SK-N-SH treated with all-trans-retinoic acid at 6 μM for 48 hours (cell line): Measurements from ENCODE around the gene YDJC.

ENCODE experiments used
- ATAC-seq: fragments of 200-7000 bp; cut with Tn5 transposase; 3 replicates; pipeline ENCODE4 v1.9.1; 2020; ENCODE audit warnings: mild to moderate bottlenecking, moderate library complexity
- ARNTL ChIP-seq: fragments of 450-650 bp; formaldehyde crosslinking; IDR thresholded peaks from 2 replicates; pipeline ENCODE4 v1.5.0; 2020; ENCODE audit warnings: low read depth, mild to moderate bottlenecking, moderate library complexity, borderline replicate concordance
- BACH2 ChIP-seq: fragments of 250-450 bp; sonication (Bioruptor Pico); IDR thresholded peaks from 2 replicates; pipeline ENCODE4 v1.9.0; 2021; ENCODE audit warnings: mild to moderate bottlenecking, borderline replicate concordance
- CSDC2 ChIP-seq: fragments of 250-450 bp; sonication (Bioruptor Pico); IDR thresholded peaks from 2 replicates; pipeline ENCODE4 v1.5.0; 2020; ENCODE audit warnings: mild to moderate bottlenecking, moderate library complexity
- CSRNP3 ChIP-seq: fragments of 250-450 bp; sonication (Bioruptor Pico); IDR thresholded peaks from 2 replicates; pipeline ENCODE4 v1.5.1; 2021; ENCODE audit warnings: mild to moderate bottlenecking, moderate library complexity
- ESRRG ChIP-seq: fragments of 250-450 bp; sonication (Bioruptor Pico); IDR thresholded peaks from 2 replicates; pipeline ENCODE4 v1.6.1; 2021; ENCODE audit warnings: mild to moderate bottlenecking
- GLIS3 ChIP-seq: fragments of 250-450 bp; sonication (Bioruptor Pico); IDR thresholded peaks from 2 replicates; pipeline ENCODE4 v1.5.0; 2020; ENCODE audit warnings: mild to moderate bottlenecking, moderate library complexity
- ISL1 ChIP-seq: fragments of 250-450 bp; sonication (Bioruptor Pico); IDR thresholded peaks from 2 replicates; pipeline ENCODE4 v2.1.2; 2022; ENCODE audit warnings: mild to moderate bottlenecking, moderate library complexity
- OSR1 ChIP-seq: fragments of 250-450 bp; sonication (Bioruptor Pico); IDR thresholded peaks from 2 replicates; pipeline ENCODE4 v1.8.0; 2022; ENCODE audit warnings: moderate library complexity, mild to moderate bottlenecking, inconsistent platforms
- PATZ1 ChIP-seq: fragments of 250-450 bp; sonication (Bioruptor Pico); IDR thresholded peaks from 2 replicates; pipeline ENCODE4 v1.8.0; 2020; ENCODE audit warnings: mild to moderate bottlenecking, moderate library complexity, borderline replicate concordance
- POU6F1 ChIP-seq: fragments of 250-450 bp; sonication (Bioruptor Pico); IDR thresholded peaks from 2 replicates; pipeline ENCODE4 v1.8.0; 2021; ENCODE audit warnings: low read depth, mild to moderate bottlenecking, moderate library complexity, borderline replicate concordance
- RARB ChIP-seq: fragments of 250-450 bp; sonication (Bioruptor Pico); IDR thresholded peaks from 2 replicates; pipeline ENCODE4 v1.8.0; 2021; ENCODE audit warnings: mild to moderate bottlenecking, moderate library complexity
- SNAI2 ChIP-seq: fragments of 250-450 bp; sonication (Bioruptor Pico); IDR thresholded peaks from 2 replicates; pipeline ENCODE4 v1.5.0; 2020; ENCODE audit warnings: mild to moderate bottlenecking, moderate library complexity
- TCF4 ChIP-seq: fragments of 250-450 bp; sonication (Bioruptor Pico); IDR thresholded peaks from 2 replicates; pipeline ENCODE4 v1.8.0; 2021; ENCODE audit warnings: mild to moderate bottlenecking, moderate library complexity, borderline replicate concordance
- TOX ChIP-seq: fragments of 250-450 bp; sonication (Bioruptor Pico); IDR thresholded peaks from 2 replicates; pipeline ENCODE4 v1.8.0; 2021; ENCODE audit warnings: mild to moderate bottlenecking, moderate library complexity, borderline replicate concordance
- TSHZ2 ChIP-seq: fragments of 250-450 bp; sonication (Bioruptor Pico); IDR thresholded peaks from 2 replicates; pipeline ENCODE4 v1.5.0; 2020; ENCODE audit warnings: mild to moderate bottlenecking, moderate library complexity
- ZC3H10 ChIP-seq: fragments of 250-450 bp; sonication (Bioruptor Pico); IDR thresholded peaks from 2 replicates; pipeline ENCODE4 v1.5.1; 2021; ENCODE audit warnings: mild to moderate bottlenecking, moderate library complexity
- ZFP3 ChIP-seq: fragments of 250-450 bp; sonication (Bioruptor Pico); IDR thresholded peaks from 2 replicates; pipeline ENCODE4 v1.5.0; 2020; ENCODE audit warnings: mild to moderate bottlenecking, moderate library complexity
- ZFP30 ChIP-seq: fragments of 450-650 bp; formaldehyde crosslinking; IDR thresholded peaks from 2 replicates; pipeline ENCODE4 v1.5.0; 2022; ENCODE audit warnings: mild to moderate bottlenecking, moderate library complexity
- ZNF565 ChIP-seq: fragments of 450-650 bp; formaldehyde crosslinking; conservative IDR thresholded peaks from 2 replicates; pipeline ENCODE4 v1.5.0; 2020; ENCODE audit warnings: low read depth, mild to moderate bottlenecking, moderate library complexity
- ZNF8 ChIP-seq: fragments of 450-650 bp; formaldehyde crosslinking; IDR thresholded peaks from 2 replicates; pipeline ENCODE4 v1.5.0; 2020; ENCODE audit warnings: mild to moderate bottlenecking, moderate library complexity
- TF ChIP-seq, protein P1 (sequence below): fragments of 250-450 bp; sonication (Bioruptor Pico); IDR thresholded peaks from 2 replicates; pipeline ENCODE4 v1.5.1; 2020; ENCODE audit warnings: low read depth, mild to moderate bottlenecking, moderate library complexity

YDJC gene

GRCh38 chr22:21591695-21592094 lies 38.1 kb downstream of the YDJC start (continued):
- no peak for TF ChIP-seq BACH2 (CRISPR knock-in tag)
- no peak for TF ChIP-seq GLIS3
- no peak for TF ChIP-seq ZC3H10
- no peak for TF ChIP-seq ARNTL (CRISPR knock-in tag)
- no peak for TF ChIP-seq POU6F1 (CRISPR knock-in tag)
- no peak for TF ChIP-seq ESRRG (CRISPR knock-in tag)
- TF ChIP-seq TCF4 (CRISPR knock-in tag): no peak
- no peak for TF ChIP-seq CSDC2 (CRISPR knock-in tag)
- no peak for TF ChIP-seq ZFP30 (CRISPR knock-in tag)
- TF ChIP-seq, all 23 proteins: peak for 0

DNA sequence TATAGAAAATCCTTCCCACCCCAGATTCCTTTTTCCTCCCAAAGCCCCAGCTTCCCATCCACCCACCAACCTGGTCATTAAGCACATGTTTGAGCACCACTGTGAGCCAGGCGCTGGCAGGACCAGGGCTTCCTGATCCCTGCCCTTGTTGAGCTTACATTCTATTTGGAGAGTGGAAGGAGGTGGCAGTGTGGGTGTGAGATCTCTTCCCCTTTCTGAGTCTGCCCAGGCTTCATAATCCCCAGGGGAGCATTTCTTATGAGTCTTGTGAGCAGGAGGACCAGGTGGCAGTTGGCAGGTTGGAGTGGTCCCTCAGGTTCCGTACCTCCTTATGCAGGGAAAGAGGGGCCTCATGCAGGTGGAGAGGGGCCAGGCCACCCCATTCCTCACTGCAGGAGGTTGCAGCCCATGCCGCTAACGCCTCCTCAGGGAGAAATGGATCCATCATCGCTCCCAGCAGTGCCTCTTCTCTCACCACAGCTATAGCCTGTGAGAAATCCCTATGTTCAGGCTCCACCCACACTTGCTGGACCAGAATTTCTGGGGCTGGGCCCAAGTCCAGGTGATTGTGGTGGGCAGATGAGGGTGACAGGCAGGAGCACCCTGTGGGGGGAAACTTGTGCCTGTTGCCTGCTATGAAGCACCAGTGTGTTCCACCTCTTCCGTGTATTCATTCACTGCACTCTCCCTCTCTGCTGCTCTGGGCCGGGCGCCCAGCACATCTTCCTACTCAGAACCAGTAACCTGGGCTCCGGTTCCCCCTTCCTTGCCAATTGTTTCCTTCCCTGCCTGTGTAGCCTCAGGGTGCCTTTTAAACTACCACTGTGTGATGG lies 38.8 kb downstream of the YDJC start:
- TF ChIP-seq OSR1 (CRISPR knock-in tag) (no peak), PATZ1 (CRISPR knock-in tag) (no peak), TCF4 (CRISPR knock-in tag) (no peak), TOX (CRISPR knock-in tag) (no peak), CSRNP3 (CRISPR knock-in tag) (no peak)
- TF ChIP-seq, protein P1, sequence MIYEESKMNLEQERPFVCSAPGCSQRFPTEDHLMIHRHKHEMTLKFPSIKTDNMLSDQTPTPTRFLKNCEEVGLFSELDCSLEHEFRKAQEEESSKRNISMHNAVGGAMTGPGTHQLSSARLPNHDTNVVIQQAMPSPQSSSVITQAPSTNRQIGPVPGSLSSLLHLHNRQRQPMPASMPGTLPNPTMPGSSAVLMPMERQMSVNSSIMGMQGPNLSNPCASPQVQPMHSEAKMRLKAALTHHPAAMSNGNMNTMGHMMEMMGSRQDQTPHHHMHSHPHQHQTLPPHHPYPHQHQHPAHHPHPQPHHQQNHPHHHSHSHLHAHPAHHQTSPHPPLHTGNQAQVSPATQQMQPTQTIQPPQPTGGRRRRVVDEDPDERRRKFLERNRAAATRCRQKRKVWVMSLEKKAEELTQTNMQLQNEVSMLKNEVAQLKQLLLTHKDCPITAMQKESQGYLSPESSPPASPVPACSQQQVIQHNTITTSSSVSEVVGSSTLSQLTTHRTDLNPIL (CRISPR knock-in tag): no peak
- ATAC-seq: no peak

DNA sequence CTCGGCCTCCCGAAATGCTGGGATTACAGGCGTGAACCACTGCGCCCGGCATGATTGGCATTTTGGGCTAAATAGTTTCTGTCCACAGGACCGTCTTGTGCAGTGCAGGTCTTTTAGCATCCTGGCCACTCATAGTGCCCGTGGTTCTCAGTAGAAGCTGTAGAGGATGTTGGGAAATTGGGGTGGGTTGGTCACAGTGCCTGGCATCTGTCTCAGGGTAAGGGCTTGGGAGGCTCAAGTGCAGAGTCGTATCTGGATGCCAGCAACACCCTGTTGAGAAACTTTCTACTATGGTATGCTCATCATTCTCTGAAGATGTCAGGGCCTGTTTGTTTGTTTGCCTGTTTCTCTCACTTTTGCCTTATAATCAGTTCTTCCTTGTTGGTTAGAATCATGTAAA lies 40.4 kb downstream of the YDJC start:
- TF ChIP-seq ZNF565 (CRISPR knock-in tag) (no peak), SNAI2 (CRISPR knock-in tag) (no peak), TSHZ2 (CRISPR knock-in tag) (no peak), ZC3H10 (no peak), TOX (CRISPR knock-in tag) (no peak), ARNTL (CRISPR knock-in tag) (no peak), OSR1 (CRISPR knock-in tag) (no peak), POU6F1 (CRISPR knock-in tag) (no peak), CSDC2 (CRISPR knock-in tag) (no peak), RARB (CRISPR knock-in tag) (no peak), ZFP3 (CRISPR knock-in tag) (no peak), ZFP30 (CRISPR knock-in tag) (no peak), ZNF8 (CRISPR knock-in tag) (no peak), ISL1 (CRISPR knock-in tag) (no peak), GLIS3 (no peak), TCF4 (CRISPR knock-in tag) (no peak), PATZ1 (CRISPR knock-in tag) (no peak)
- TF ChIP-seq, protein P1 (CRISPR knock-in tag): no peak

More for the DNA sequence above, 40.4 kb downstream of the YDJC start:
- ATAC-seq: no peak
